Ectodermal cell (in vitro differentiated cells): ENCODE data around the gene SNX2.

Experiments
- H3K27ac ChIP-seq: 2 replicates; pipeline ENCODE4 v1.7.0; 2013; ENCODE audit warnings: mild to moderate bottlenecking, low read depth, low read length; ENCODE audit not compliant: insufficient read depth, poor library complexity, severe bottlenecking
- H3K27me3 ChIP-seq: 2 replicates; pipeline ENCODE4 v1.7.0; 2013; ENCODE audit warnings: mild to moderate bottlenecking, low read length; ENCODE audit not compliant: insufficient read depth, control insufficient read depth, poor library complexity, severe bottlenecking
- H3K36me3 ChIP-seq: one replicate; pipeline ENCODE4 v1.7.0; 2013; ENCODE audit warnings: low read length; ENCODE audit not compliant: control insufficient read depth, insufficient read depth
- H3K4me1 ChIP-seq: one replicate; pipeline ENCODE4 v1.7.0; 2013; ENCODE audit warnings: low read length; ENCODE audit not compliant: control insufficient read depth, insufficient read depth
- H3K4me3 ChIP-seq: 2 replicates; pipeline ENCODE4 v1.7.0; 2013; ENCODE audit warnings: low read depth, low read length, control low read depth; ENCODE audit not compliant: insufficient read depth
- H3K9me3 ChIP-seq: 2 replicates; pipeline ENCODE4 v1.7.0; 2013; ENCODE audit warnings: mild to moderate bottlenecking, low read length, moderate library complexity; ENCODE audit not compliant: control insufficient read depth
- WGBS, 2 experiments: methylation state at CpG; one replicate each; pipeline ENCODE4 v1.1.7; 2013; ENCODE audit warnings: missing lambda C conversion rate in 2 of 2; 5-methylcytosine and 5-hydroxymethylcytosine counted together

Gene SNX2

DNA sequence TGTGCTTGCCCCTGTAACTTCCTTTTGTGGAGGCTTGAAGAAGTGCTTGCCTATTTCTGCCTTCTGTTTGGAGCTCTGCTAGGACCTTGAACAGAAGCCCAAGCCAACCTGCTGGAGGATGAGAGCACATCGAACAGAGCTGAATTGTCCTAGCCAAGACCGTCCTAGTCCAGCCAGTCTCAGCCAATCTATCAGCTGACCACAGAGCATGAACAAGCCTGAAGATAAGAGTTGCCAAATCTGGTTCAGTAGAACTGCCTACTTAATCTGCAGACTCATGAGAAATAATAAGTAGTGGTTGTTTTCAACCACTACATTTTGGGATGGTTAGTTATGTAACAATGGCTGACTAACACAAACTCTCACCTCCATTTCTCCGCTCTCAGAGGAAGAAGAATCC, 4.4 kb upstream of the SNX2 start:
- 94% methylated on average over 3 of the region's 3 CpGs for WGBS, 2 experiments

DNA sequence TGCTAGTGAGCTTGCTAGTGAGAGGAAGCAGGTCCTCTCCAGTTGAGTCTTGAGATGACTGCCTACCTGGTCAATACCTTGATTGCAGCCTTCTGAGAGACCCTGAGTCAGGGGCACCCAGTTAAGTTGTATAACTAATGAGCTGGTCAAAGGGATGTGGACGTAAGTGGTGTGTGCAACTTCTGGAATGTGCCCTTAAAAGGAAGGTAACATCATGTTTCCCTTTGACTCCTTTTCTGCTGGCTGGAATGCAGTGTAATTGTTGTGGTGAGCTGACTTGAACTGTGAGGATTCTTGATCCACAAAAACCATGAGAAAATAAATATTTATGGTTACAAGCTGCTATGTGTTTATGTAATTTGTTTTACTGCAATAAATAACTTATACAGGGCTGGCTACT, 2.4 kb upstream of the SNX2 start:
- Histone ChIP-seq H3K27ac (no peak overlapping the region), H3K36me3 (no peaks in the 10 kb centered on the region), H3K27me3 (no peaks in the 10 kb centered on the region), H3K9me3 (no peaks in the 10 kb centered on the region), H3K4me3 (no peak overlapping the region), H3K4me1 (peaks cover 7% of the 10 kb centered on the region)
- WGBS, 2 experiments = 90 to 94% methylated on average over 1 of the region's 1 CpG

More for the DNA sequence above, 4.4 kb upstream of the SNX2 start:
- Histone ChIP-seq H3K9me3 (no peaks in the 10 kb centered on the region), H3K27me3 (no peaks in the 10 kb centered on the region), H3K36me3 (no peaks in the 10 kb centered on the region), H3K27ac (no peak overlapping the region), H3K4me1 (no peaks in the 10 kb centered on the region), H3K4me3 (no peak overlapping the region)

DNA sequence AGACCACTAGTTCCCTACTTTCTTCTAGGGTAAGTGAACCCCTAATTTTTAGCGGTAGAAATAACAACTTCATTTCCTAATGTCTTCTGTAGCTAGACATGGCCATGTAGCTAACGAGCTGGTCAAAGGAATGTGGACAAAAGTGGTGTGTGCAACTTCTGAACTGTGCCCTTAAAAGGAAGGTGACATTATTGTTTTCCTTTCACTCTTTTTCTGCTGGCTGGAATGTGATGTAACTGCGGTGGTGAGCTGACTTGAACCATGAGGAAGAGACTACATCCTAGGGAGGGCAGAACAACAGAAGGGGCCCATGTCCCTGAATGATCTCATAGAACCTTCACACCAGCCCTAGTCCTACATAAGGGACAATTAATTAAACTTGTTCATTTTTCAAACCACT, 1.3 kb upstream of the SNX2 start:
- no peak overlapping the region for H3K4me3 ChIP-seq
- H3K36me3 ChIP-seq = no peaks in the 10 kb centered on the region
- no peaks in the 10 kb centered on the region for H3K9me3 ChIP-seq
- H3K27ac ChIP-seq = no peak overlapping the region
- no peaks in the 10 kb centered on the region for H3K27me3 ChIP-seq
- WGBS, 2 experiments = 80 to 89% methylated on average over 3 of the region's 3 CpGs
- peaks cover 7% of the 10 kb centered on the region for H3K4me1 ChIP-seq

- Histone ChIP-seq H3K9me3 (no peaks in the 10 kb centered on the region), H3K27me3 (no peaks in the 10 kb centered on the region), H3K27ac (no peak overlapping the region), H3K4me3 (peak overlapping the region; percentile 99), H3K4me1 (peaks cover 7% of the 10 kb centered on the region), H3K36me3 (no peaks in the 10 kb centered on the region)
- 49% methylated on average over 8 of the region's 8 CpGs for WGBS, 2 experiments
Measured at GRCh38 chr5:122774519-122774860, 390 bp upstream of the SNX2 start.

GRCh38 chr5:122775550-122776542, 966 bp downstream of the SNX2 start:
- Histone ChIP-seq H3K4me1 (peaks cover 7% of the 10 kb centered on the region), H3K36me3 (no peaks in the 10 kb centered on the region), H3K27ac (peak overlapping the region; percentile 51), H3K27me3 (no peaks in the 10 kb centered on the region), H3K4me3 (peak overlapping the region; percentile 99), H3K9me3 (no peaks in the 10 kb centered on the region)
- WGBS, 2 experiments = 4 to 9% methylated on average over 13 to 14 of the region's 14 CpGs

DNA sequence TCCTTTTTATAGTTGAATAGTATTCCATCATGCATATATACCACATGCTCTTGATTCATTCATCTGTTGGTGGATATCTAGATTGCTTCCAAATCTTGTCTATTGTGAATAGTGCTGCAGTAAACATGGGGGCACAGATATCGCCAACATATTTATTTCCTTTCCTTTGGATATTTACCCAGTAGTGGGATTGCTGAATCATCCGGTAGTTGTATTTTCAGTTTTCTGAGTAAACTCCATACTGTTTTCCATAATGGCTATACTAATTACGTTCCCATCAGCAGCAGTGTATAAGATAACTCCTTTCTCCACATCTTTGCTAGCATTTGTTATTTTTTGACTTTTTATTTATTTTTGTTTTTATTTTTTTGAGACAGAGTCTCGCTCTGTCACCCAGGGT, 3.3 kb downstream of the SNX2 start:
- 94 to 95% methylated on average over 4 of the region's 4 CpGs for WGBS, 2 experiments
- Histone ChIP-seq H3K27ac (no peak overlapping the region), H3K9me3 (no peaks in the 10 kb centered on the region), H3K36me3 (no peaks in the 10 kb centered on the region), H3K4me3 (no peak overlapping the region), H3K27me3 (no peaks in the 10 kb centered on the region), H3K4me1 (peaks cover 7% of the 10 kb centered on the region)

DNA sequence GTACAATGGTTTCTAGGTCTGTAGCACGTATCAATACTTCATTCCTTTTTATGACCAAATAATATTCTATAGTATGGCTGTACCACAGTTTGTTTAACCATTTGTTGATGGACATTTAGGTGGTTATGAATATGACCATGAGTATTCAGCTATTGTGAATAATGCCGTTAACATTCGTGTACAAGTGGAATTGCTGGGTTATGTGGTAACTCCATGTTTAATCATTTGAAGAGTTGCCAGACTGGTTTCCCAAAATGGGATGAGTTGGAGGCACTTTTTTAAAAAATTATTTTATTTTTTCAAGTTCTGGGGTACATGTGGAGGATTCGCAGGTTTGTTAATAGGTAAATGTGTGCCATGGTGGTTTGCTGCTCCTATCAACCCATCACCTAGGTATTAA, 4.6 kb downstream of the SNX2 start:
- peaks cover 7% of the 10 kb centered on the region for H3K4me1 ChIP-seq
- no peak overlapping the region for H3K4me3 ChIP-seq
- H3K9me3 ChIP-seq = no peaks in the 10 kb centered on the region
- H3K27ac ChIP-seq = no peak overlapping the region
- WGBS, 2 experiments = 96 to 97% methylated on average over 3 of the region's 4 CpGs
- H3K27me3 ChIP-seq = no peaks in the 10 kb centered on the region
- H3K36me3 ChIP-seq = no peaks in the 10 kb centered on the region

DNA sequence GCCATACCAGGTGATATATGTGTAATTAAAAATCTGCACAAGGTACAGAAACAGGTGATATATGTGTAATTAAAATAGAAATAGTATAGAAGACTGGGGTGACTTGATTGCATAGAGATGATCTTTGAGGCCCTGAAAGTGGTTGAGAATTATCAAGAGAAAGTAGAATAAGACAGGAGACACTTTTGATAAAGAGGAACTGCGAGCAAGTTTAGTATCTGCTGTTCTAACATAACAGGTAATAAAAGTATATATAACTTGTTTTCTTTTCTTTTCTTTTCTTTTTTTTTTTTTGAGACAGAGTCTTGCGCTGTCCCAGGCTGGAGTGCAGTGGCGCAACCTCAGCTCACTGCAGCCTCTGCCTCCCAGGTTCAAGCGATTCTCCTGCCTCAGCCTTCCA, 5.4 kb downstream of the SNX2 start:
- H3K9me3 ChIP-seq = no peaks in the 10 kb centered on the region
- peaks cover 7% of the 10 kb centered on the region for H3K4me1 ChIP-seq
- H3K36me3 ChIP-seq = no peaks in the 10 kb centered on the region
- WGBS, 2 experiments = 97 to 98% methylated on average over 3 to 4 of the region's 4 CpGs
- H3K27me3 ChIP-seq = no peaks in the 10 kb centered on the region
- no peak overlapping the region for H3K27ac ChIP-seq
- H3K4me3 ChIP-seq = no peak overlapping the region

DNA sequence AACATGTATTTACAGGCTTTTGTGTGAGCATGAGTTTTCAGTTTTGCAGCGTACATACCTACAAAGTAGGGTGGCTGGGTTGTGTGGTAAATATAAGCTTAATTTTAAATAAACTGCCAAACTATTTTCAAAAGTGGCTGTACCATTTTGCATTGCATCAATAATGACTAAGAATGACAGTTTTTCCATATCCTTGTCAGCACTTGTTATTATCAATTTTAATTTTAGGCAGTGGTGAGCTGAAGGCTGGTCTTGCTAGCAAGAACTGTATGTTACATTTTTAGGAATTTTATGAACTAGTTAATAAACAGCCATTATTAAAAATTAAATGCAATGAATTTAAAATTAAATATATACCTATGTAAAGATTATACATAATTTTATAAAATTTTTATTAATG, 6.6 kb downstream of the SNX2 start:
- no CpG with 5 or more reads among the region's 1 CpG for WGBS, 2 experiments
- Histone ChIP-seq H3K27me3 (no peaks in the 10 kb centered on the region), H3K36me3 (no peaks in the 10 kb centered on the region), H3K4me1 (peaks cover 7% of the 10 kb centered on the region), H3K4me3 (no peak overlapping the region), H3K27ac (no peak overlapping the region), H3K9me3 (no peaks in the 10 kb centered on the region)

DNA sequence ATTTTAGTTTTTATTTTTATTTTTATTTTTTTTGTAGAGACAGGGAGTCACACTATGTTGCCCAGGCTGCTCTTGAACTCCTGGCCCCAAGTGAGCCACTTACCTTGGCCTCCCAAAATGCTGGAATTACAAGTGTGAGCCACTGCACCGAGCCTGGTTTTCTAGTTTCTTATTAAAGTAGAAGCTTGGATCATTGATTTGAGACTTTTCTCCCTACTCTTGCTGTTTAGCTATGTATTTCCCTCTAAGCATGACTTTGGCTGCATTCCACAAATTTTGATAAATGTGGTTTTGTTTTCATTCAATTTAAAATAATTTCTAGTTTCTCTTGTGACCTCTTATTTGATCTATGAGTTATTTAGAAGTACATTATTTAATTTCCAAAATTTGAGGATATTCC, 10.4 kb downstream of the SNX2 start:
- H3K27ac ChIP-seq = no peak overlapping the region
- no peaks in the 10 kb centered on the region for H3K27me3 ChIP-seq
- no peak overlapping the region for H3K4me3 ChIP-seq
- no peaks in the 10 kb centered on the region for H3K36me3 ChIP-seq
- no peaks in the 10 kb centered on the region for H3K4me1 ChIP-seq
- no peaks in the 10 kb centered on the region for H3K9me3 ChIP-seq
- WGBS, 2 experiments = 80 to 97% methylated on average over 1 of the region's 1 CpG
